GM18526 (cell line): Measurements from ENCODE around the gene YES1.

ENCODE experiments used
- POLR2A ChIP-seq: IDR thresholded peaks from 3 replicates; pipeline ENCODE4 v1.6.1; 2011; ENCODE audit not compliant: insufficient read length; ENCODE audit errors: extremely low read depth

YES1 gene

GRCh38 chr18:773980-774624, 37.9 kb downstream of the YES1 start:
- TF ChIP-seq POLR2A = no peak

- no peak for TF ChIP-seq POLR2A
Observed at GRCh38 chr18:770583-770961, 41.5 kb downstream of the YES1 start.

- TF ChIP-seq POLR2A = no peak
Observed at GRCh38 chr18:767961-768360, 44.1 kb downstream of the YES1 start.

- no peak for TF ChIP-seq POLR2A
Observed at GRCh38 chr18:767084-767882, 44.8 kb downstream of the YES1 start.

- TF ChIP-seq POLR2A = no peak
Observed at GRCh38 chr18:766550-766860, 45.5 kb downstream of the YES1 start.

GRCh38 chr18:765764-766549, 46.1 kb downstream of the YES1 start:
- TF ChIP-seq POLR2A = no peak

- TF ChIP-seq POLR2A = no peak
Observed at GRCh38 chr18:755506-755905, 56.5 kb downstream of the YES1 start.

GRCh38 chr18:754656-755055, 57.4 kb downstream of the YES1 start:
- TF ChIP-seq POLR2A = no peak

GRCh38 chr18:750456-750855, 61.6 kb downstream of the YES1 start:
- TF ChIP-seq POLR2A = no peak

GRCh38 chr18:744832-745597, 67.0 kb downstream of the YES1 start:
- TF ChIP-seq POLR2A = no peak

- no peak for TF ChIP-seq POLR2A
Observed at GRCh38 chr18:741931-742512, 70.0 kb downstream of the YES1 start.

GRCh38 chr18:732371-732770, 79.7 kb downstream of the YES1 start:
- no peak for TF ChIP-seq POLR2A

- no peak for TF ChIP-seq POLR2A
Observed at GRCh38 chr18:731185-731584, 80.9 kb downstream of the YES1 start.

- no peak for TF ChIP-seq POLR2A
Observed at GRCh38 chr18:730692-731091, 81.3 kb downstream of the YES1 start.

GRCh38 chr18:725646-726045, 86.4 kb downstream of the YES1 start:
- TF ChIP-seq POLR2A = no peak
